K562 (cell line): ENCODE data around the gene ANO3. TPM values are rescaled to one million over a fixed set of nuclear protein-coding genes. Genes with fewer than 3 reads are reported as not detected.

Experiments
- ATAC-seq: fragments of 200-7000 bp; cut with Tn5 transposase; 3 replicates; pipeline ENCODE4 v1.9.1; 2020; ENCODE audit warnings: moderate library complexity
- BruUV-seq: library from RNA; stranded (reverse); fragments of 400-500 nt; replicated peaks from 2 replicates; lab custom pipeline; 2021; lab: Mats Ljungman, UMichigan
- CTCF ChIA-PET: fragments of 300-600 bp; formaldehyde crosslinking; extraction: SDS; loops from one replicate; lab custom pipeline; 2021; ENCODE audit warnings: low intra/inter-chr PET ratio; lab: Yijun Ruan, JAX
- POLR2A ChIA-PET: fragments of 300-600, 350-650 bp; sonication (Branson Sonifier 250); formaldehyde crosslinking; extraction: SDS; loops from one replicate; lab custom pipeline; 2021; ENCODE audit warnings: antibody characterized with exemption, inconsistent platforms; lab: Yijun Ruan, JAX
- DNase-seq, 4 experiments: peaks; one replicate each; pipeline versions ENCODE4 v3.0.0 to v3.0.0-alpha.2; 2011 to 2018; ENCODE audit warnings: low spot score in 3 of 4, mixed read lengths in 3 of 4; ENCODE audit errors: extremely low read depth in 1 of 4
- FAIRE-seq: peaks from 2 replicates; lab custom pipeline; 2011; peaks lifted over from hg19 to GRCh38; lab: Jason Lieb, UNC
- H2AFZ ChIP-seq: 2 replicates; pipeline ENCODE4 v1.6.0; 2011; ENCODE audit warnings: low read depth, low read length, control low read depth, inconsistent platforms
- H3K27ac ChIP-seq: fragments of 200-600 bp; 3 replicates; pipeline ENCODE4 v1.8.0; 2011; ENCODE audit warnings: low read depth, mild to moderate bottlenecking, control low read depth, inconsistent platforms, low read length, moderate library complexity, mixed read lengths; ENCODE audit errors: extremely low read depth
- H3K27me3 ChIP-seq, 2 experiments: fragments of 300-600 bp in 1 of 2; 2 replicates in 1 of 2; 3 replicates in 1 of 2; pipeline versions ENCODE4 v1.6.0 to v1.8.0; 2011; ENCODE audit warnings: inconsistent platforms in 2 of 2, low read length in 2 of 2, mild to moderate bottlenecking in 1 of 2, mixed read lengths in 1 of 2, moderate library complexity in 1 of 2; ENCODE audit not compliant: control insufficient read depth in 2 of 2, insufficient read depth in 2 of 2
- H3K36me3 ChIP-seq: fragments of 300-600 bp; 3 replicates; pipeline ENCODE4 v1.8.0; 2011; ENCODE audit warnings: mild to moderate bottlenecking, low read length, inconsistent platforms; ENCODE audit not compliant: control insufficient read depth, insufficient read depth
- H3K4me1 ChIP-seq, 2 experiments: fragments of 200-600 bp in 1 of 2; replicated peaks in 1 of 2; 2 replicates in 1 of 2; 3 replicates in 1 of 2; pipeline versions ENCODE4 v1.5.1 to v1.8.0; 2011; ENCODE audit warnings: inconsistent platforms in 2 of 2, low read length in 2 of 2, mild to moderate bottlenecking in 1 of 2, mixed read lengths in 1 of 2, moderate library complexity in 1 of 2; ENCODE audit not compliant: control insufficient read depth in 2 of 2, insufficient read depth in 2 of 2
- H3K4me2 ChIP-seq: 2 replicates; pipeline ENCODE4 v1.6.1; 2011; ENCODE audit warnings: low read length, control low read depth, inconsistent platforms, mixed read lengths; ENCODE audit not compliant: insufficient read depth
- H3K4me3 ChIP-seq: fragments of 200-600 bp; sonication (generic), shearing (Covaris generic); 2 replicates; pipeline ENCODE4 v1.5.1; 2016; ENCODE audit warnings: control low read depth, inconsistent platforms
- H3K79me2 ChIP-seq: fragments of 200-600 bp; 3 replicates; pipeline ENCODE4 v1.8.0; 2011; ENCODE audit warnings: low read length, inconsistent platforms; ENCODE audit not compliant: control insufficient read depth, insufficient read depth
- H3K9ac ChIP-seq, 2 experiments: 2 replicates each; pipeline versions ENCODE4 v1.6.0 to v1.6.1; 2011; ENCODE audit warnings: low read depth in 2 of 2, low read length in 2 of 2, control low read depth in 1 of 2, inconsistent platforms in 1 of 2, mild to moderate bottlenecking in 1 of 2, mixed read lengths in 1 of 2; ENCODE audit not compliant: insufficient read depth in 1 of 2
- H3K9me1 ChIP-seq: one replicate; pipeline ENCODE4 v1.6.0; 2011; ENCODE audit warnings: inconsistent platforms, mild to moderate bottlenecking, low read length, moderate library complexity; ENCODE audit not compliant: control insufficient read depth, insufficient read depth
- H3K9me3 ChIP-seq: replicated peaks from 2 replicates; pipeline ENCODE4 v1.5.1; 2011; ENCODE audit warnings: low read depth, low read length, inconsistent platforms; ENCODE audit not compliant: control insufficient read depth, insufficient read depth
- H4K20me1 ChIP-seq: replicated peaks from 2 replicates; pipeline ENCODE4 v1.6.1; 2011; ENCODE audit warnings: low read length, inconsistent platforms, mixed read lengths; ENCODE audit not compliant: control insufficient read depth, insufficient read depth
- FOXM1 ChIP-seq, 2 experiments: fragments of 450-650 bp in 1 of 2; sonication (generic) in 1 of 2; formaldehyde crosslinking in 1 of 2; IDR thresholded peaks; 2 replicates each; pipeline versions ENCODE4 v1.6.1 to v1.9.0; 2017 to 2022; ENCODE audit warnings: low read depth in 2 of 2, mild to moderate bottlenecking in 2 of 2, missing genetic modification reagents in 1 of 2, moderate library complexity in 1 of 2
- MAZ ChIP-seq, 2 experiments: fragments of 450-650 bp in 1 of 2; sonication (generic) in 1 of 2; formaldehyde crosslinking; IDR thresholded peaks in 1 of 2; conservative IDR thresholded peaks in 1 of 2; 2 replicates each; pipeline versions ENCODE4 v1.4.0 to v1.5.0; 2020; ENCODE audit warnings: mild to moderate bottlenecking in 1 of 2, missing genetic modification reagents in 1 of 2
- NFRKB ChIP-seq: fragments of 450-650 bp; IDR thresholded peaks from 2 replicates; pipeline ENCODE4 v1.6.1; 2016; ENCODE audit warnings: low read depth
- RBM25 ChIP-seq: fragments of 200-400 bp; formaldehyde crosslinking; IDR thresholded peaks from 2 replicates; pipeline ENCODE4 v1.6.1; 2018; ENCODE audit warnings: low read length, low read depth, moderate library complexity; ENCODE audit not compliant: severe bottlenecking
- SOX6 ChIP-seq: fragments of 450-650 bp; IDR thresholded peaks from 2 replicates; pipeline ENCODE4 v1.6.1; 2014; ENCODE audit warnings: mild to moderate bottlenecking
- U2AF1 ChIP-seq: fragments of 200-400 bp; formaldehyde crosslinking; optimal IDR thresholded peaks from 2 replicates; pipeline ENCODE3; 2017; ENCODE audit warnings: mild to moderate bottlenecking, low read depth, low read length, moderate library complexity
- ZC3H11A ChIP-seq: IDR thresholded peaks from 2 replicates; pipeline ENCODE4 v1.6.1; 2012; ENCODE audit warnings: low read depth, low read length, improper control_type of control experiment
- ZNF143 ChIP-seq: sonication (generic); formaldehyde crosslinking; IDR thresholded peaks from 2 replicates; pipeline ENCODE4 v1.9.0; 2022; ENCODE audit warnings: mild to moderate bottlenecking, missing genetic modification reagents
- ZNF197 ChIP-seq: fragments of 200-800 bp; sonication (Bioruptor generic); IDR thresholded peaks from 2 replicates; pipeline ENCODE4 v1.6.1; 2016; ENCODE audit warnings: low read depth, missing genetic modification characterization, missing compliant biosample characterization
- ZNF354B ChIP-seq: fragments of 250-450 bp; sonication (Bioruptor Pico); IDR thresholded peaks from 2 replicates; pipeline ENCODE4 v1.4.0; 2020
- WGBS: fragments of 100-300 bp; shearing (Covaris generic); methylation state at CpG from one replicate; pipeline ENCODE4 v1.1.6; 2016; ENCODE audit warnings: low coverage, mixed read lengths; ENCODE audit not compliant: insufficient coverage; ENCODE audit errors: missing lambda C conversion rate; 5-methylcytosine and 5-hydroxymethylcytosine counted together
- in situ Hi-C: fragments of 300-500 bp; cut with MboI; formaldehyde crosslinking; loops from 4 replicates; pipeline ENCODE4 v1.15.0; 2018; ENCODE audit warnings: inconsistent platforms, mixed read lengths
- intact Hi-C: fragments of 100-400 bp; cut with micrococcal nuclease; formaldehyde crosslinking; loops from 2 replicates; pipeline ENCODE4 v1.14.2; 2022
- polyA plus RNA-seq, 8 experiments: library from polyadenylated mRNA; depleted of rRNA in 4 of 8; stranded (reverse) in 5 of 8; unstranded in 3 of 8; fragments of >200 nt; fragmentation: Nextera tagmentation in 2 of 8; fragmentation: Illumina TruSeq in 1 of 8; extraction: Ambion mirVana in 2 of 8; extraction: Trizol in 1 of 8; gene quantifications; 2 replicates each; pipeline versions ENCODE4 v1.2.1 to v1.2.3, GENCODE V29; 2011 to 2014; ENCODE audit warnings: inconsistent platforms in 1 of 8, missing spikeins in 1 of 8
- total RNA-seq, 7 experiments: library from RNA; depleted of rRNA in 6 of 7; stranded (reverse); fragments of >200 nt in 6 of 7; fragmentation: Illumina TruSeq in 2 of 7; extraction: Trizol in 2 of 7; gene quantifications; 2 replicates each; pipeline versions ENCODE4 v1.2.1 to v1.2.3, GENCODE V29; 2011 to 2021; ENCODE audit warnings: low replicate concordance in 1 of 7
- TF ChIP-seq, protein P1 (sequence below), 2 experiments: IDR thresholded peaks; 2 replicates each; pipeline ENCODE4 v1.6.1; 2011; ENCODE audit warnings: borderline replicate concordance in 1 of 2, control low read depth in 1 of 2, low read depth in 1 of 2, low read length in 1 of 2, mild to moderate bottlenecking in 1 of 2, mixed read lengths in 1 of 2, moderate library complexity in 1 of 2; ENCODE audit not compliant: insufficient read depth in 1 of 2, insufficient read length in 1 of 2, poor library complexity in 1 of 2, severe bottlenecking in 1 of 2; ENCODE audit errors: extremely low read depth in 1 of 2
- TF ChIP-seq, protein P2 (sequence below): fragments of 450-650 bp; IDR thresholded peaks from 2 replicates; pipeline ENCODE4 v1.6.1; 2016; ENCODE audit warnings: low read depth

Gene ANO3
- total and polyA plus RNA-seq, 9 of the 15 experiments (the other 6 are each of a cell fraction or from before 2014, with no cell fraction given), result 0.01 to 0.13 (median 0.04) TPM; not detected in 1

DNA sequence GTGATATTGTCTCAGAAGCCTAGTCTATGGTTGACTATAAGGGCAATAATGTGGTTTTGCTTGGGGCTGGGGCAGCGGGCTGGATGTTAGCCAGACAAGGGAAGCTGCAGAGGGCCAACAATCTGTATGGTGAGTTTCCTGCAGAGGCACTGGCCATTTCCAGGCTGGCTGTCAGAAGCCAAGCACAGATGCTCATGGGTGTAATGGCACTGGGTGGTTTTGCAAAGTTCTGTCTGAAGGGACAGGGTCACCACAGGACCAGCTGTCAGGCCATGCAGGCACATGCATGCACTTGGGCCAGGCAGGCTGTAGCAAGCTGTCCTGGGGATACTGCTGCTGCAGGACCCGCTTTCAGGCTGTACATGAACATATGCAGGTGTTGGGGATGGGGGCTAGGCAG, 281.8 kb downstream of the ANO3 start (continued):
- TF ChIP-seq, protein P1, sequence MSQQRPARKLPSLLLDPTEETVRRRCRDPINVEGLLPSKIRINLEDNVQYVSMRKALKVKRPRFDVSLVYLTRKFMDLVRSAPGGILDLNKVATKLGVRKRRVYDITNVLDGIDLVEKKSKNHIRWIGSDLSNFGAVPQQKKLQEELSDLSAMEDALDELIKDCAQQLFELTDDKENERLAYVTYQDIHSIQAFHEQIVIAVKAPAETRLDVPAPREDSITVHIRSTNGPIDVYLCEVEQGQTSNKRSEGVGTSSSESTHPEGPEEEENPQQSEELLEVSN (IDR thresholded peaks at IDR 0.05; ENCODE audit: borderline replicate concordance in 1 of 2, extremely low read depth in 1 of 2, insufficient read depth in 1 of 2, insufficient read length in 1 of 2, low read depth in 1 of 2, low read length in 1 of 2, poor library complexity in 1 of 2, severe bottlenecking in 1 of 2), result no peak
- TF ChIP-seq RBM25, result no peak

DNA sequence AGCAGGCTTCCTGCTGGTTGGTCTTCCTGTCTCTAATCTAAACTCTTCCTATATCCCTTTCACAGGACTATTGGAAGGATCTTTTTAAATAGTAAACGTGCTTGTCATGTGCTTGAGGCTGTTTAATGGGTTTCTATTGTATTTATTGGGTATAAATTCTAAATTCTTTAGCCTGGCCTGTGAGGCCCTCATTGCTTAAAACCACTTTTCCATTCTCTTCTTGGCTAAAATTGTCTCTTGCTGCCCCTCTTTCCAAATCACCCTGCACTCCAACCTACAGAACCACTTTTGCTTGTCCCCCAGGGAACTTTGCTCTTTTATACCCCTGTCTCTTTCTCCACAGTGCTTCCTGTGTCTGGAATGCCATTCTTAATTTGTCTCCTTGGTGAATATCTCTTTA, 286.5 kb downstream of the ANO3 start:
- Histone ChIP-seq H3K9ac (no peak overlapping the region), H3K4me1 (no peaks in the 10 kb centered on the region), H3K9me3 (no peaks in the 10 kb centered on the region), H3K79me2 (no peaks in the 10 kb centered on the region), H3K27me3 (no peaks in the 10 kb centered on the region), H3K9me1 (no peaks in the 10 kb centered on the region), H3K27ac (no peak overlapping the region), H4K20me1 (no peaks in the 10 kb centered on the region), H3K36me3 (no peaks in the 10 kb centered on the region), H2AFZ (no peak overlapping the region), H3K4me3 (no peak overlapping the region), H3K4me2 (no peak overlapping the region)
- ChIA-PET CTCF (no interaction called here), POLR2A (no interaction called here)
- BruUV-seq, result no TSS peak
- in situ Hi-C loops (no loop called here), intact Hi-C loops (no loop called here)
- FAIRE-seq (no peak), DNase-seq (no peak), ATAC-seq (no peak)
- 0% methylated on average over 1 of the region's 1 CpG for WGBS
- TF ChIP-seq NFRKB, result no peak
- TF ChIP-seq, protein P2, sequence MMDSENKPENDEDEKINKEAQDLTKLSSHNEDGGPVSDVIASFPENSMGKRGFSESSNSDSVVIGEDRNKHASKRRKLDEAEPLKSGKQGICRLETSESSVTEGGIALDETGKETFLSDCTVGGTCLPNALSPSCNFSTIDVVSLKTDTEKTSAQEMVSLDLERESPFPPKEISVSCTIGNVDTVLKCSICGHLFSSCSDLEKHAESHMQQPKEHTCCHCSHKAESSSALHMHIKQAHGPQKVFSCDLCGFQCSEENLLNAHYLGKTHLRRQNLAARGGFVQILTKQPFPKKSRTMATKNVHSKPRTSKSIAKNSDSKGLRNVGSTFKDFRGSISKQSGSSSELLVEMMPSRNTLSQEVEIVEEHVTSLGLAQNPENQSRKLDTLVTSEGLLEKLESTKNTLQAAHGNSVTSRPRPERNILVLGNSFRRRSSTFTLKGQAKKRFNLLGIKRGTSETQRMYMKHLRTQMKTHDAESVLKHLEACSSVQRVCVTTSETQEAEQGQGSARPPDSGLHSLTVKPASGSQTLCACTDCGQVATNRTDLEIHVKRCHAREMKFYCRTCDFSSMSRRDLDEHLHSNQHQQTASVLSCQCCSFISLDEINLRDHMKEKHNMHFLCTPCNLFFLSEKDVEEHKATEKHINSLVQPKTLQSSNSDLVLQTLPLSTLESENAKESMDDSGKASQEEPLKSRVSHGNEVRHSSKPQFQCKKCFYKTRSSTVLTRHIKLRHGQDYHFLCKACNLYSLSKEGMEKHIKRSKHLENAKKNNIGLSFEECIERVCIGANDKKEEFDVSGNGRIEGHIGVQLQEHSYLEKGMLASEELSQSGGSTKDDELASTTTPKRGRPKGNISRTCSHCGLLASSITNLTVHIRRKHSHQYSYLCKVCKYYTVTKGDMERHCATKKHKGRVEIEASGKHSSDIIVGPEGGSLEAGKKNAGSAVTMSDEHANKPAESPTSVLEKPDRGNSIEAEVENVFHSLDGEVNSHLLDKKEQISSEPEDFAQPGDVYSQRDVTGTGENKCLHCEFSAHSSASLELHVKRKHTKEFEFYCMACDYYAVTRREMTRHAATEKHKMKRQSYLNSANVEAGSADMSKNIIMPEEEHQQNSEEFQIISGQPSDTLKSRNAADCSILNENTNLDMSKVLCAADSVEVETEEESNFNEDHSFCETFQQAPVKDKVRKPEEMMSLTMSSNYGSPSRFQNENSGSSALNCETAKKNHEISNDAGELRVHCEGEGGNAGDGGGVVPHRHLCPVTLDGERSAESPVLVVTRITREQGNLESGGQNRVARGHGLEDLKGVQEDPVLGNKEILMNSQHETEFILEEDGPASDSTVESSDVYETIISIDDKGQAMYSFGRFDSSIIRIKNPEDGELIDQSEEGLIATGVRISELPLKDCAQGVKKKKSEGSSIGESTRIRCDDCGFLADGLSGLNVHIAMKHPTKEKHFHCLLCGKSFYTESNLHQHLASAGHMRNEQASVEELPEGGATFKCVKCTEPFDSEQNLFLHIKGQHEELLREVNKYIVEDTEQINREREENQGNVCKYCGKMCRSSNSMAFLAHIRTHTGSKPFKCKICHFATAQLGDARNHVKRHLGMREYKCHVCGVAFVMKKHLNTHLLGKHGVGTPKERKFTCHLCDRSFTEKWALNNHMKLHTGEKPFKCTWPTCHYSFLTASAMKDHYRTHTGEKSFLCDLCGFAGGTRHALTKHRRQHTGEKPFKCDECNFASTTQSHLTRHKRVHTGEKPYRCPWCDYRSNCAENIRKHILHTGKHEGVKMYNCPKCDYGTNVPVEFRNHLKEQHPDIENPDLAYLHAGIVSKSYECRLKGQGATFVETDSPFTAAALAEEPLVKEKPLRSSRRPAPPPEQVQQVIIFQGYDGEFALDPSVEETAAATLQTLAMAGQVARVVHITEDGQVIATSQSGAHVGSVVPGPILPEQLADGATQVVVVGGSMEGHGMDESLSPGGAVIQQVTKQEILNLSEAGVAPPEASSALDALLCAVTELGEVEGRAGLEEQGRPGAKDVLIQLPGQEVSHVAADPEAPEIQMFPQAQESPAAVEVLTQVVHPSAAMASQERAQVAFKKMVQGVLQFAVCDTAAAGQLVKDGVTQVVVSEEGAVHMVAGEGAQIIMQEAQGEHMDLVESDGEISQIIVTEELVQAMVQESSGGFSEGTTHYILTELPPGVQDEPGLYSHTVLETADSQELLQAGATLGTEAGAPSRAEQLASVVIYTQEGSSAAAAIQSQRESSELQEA, result no peak
- TF ChIP-seq SOX6, result no peak
- no peak for TF ChIP-seq ZC3H11A
- no peak for TF ChIP-seq ZNF197 (CRISPR knock-in tag)
- no peak for TF ChIP-seq FOXM1 (IDR thresholded peaks at IDR 0.05; ENCODE audit: low read depth)
- no peak for TF ChIP-seq FOXM1 (CRISPR knock-in tag; IDR thresholded peaks at IDR 0.05; ENCODE audit: low read depth)
- TF ChIP-seq ZNF354B (CRISPR knock-in tag), result no peak
- no peak for TF ChIP-seq U2AF1
- no peak for TF ChIP-seq MAZ (CRISPR knock-in tag; conservative IDR thresholded peaks at IDR 0.05 in 1 of 2, IDR thresholded peaks at IDR 0.05 in 1 of 2)
- TF ChIP-seq ZNF143 (CRISPR knock-in tag), result no peak
